ENCODE results near the gene SGMS2.

The SGMS2 gene

DNA sequence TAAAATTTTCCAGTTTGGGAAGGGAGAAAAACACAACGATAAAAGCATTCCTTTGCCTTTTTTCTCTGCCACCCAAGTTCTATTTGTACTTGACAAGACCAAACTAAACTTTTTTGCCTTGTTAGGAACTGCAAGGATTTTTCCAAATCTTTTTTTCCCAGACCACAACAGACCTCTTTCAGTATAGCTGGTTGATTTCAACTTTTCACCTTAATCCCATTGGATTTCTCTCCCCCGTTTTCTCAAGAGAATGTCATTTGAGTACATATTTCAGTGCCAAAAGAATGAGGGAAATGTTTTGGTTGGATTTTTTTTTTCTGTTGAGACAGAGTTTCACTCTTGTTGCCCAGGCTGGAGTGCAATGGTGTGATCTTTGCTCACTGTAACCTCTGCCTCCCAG lies 18.5 kb upstream of the SGMS2 start:
- Mint-ChIP-seq H3K4me1 (no peaks in the 10 kb centered on the region), H3K36me3 (ENCODE audit: low read depth) (no peaks in the 10 kb centered on the region), H3K27ac (no peak overlapping the region), H3K27me3 (ENCODE audit: low read depth, poor library complexity) (peaks cover 3% of the 10 kb centered on the region), H3K4me3 (no peak overlapping the region), H3K9me3 (peaks cover 4% of the 10 kb centered on the region)
- TF ChIP-seq, protein P1, sequence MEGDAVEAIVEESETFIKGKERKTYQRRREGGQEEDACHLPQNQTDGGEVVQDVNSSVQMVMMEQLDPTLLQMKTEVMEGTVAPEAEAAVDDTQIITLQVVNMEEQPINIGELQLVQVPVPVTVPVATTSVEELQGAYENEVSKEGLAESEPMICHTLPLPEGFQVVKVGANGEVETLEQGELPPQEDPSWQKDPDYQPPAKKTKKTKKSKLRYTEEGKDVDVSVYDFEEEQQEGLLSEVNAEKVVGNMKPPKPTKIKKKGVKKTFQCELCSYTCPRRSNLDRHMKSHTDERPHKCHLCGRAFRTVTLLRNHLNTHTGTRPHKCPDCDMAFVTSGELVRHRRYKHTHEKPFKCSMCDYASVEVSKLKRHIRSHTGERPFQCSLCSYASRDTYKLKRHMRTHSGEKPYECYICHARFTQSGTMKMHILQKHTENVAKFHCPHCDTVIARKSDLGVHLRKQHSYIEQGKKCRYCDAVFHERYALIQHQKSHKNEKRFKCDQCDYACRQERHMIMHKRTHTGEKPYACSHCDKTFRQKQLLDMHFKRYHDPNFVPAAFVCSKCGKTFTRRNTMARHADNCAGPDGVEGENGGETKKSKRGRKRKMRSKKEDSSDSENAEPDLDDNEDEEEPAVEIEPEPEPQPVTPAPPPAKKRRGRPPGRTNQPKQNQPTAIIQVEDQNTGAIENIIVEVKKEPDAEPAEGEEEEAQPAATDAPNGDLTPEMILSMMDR (IDR thresholded peaks at IDR 0.05) = no peak
- no peak for DNase-seq

DNA sequence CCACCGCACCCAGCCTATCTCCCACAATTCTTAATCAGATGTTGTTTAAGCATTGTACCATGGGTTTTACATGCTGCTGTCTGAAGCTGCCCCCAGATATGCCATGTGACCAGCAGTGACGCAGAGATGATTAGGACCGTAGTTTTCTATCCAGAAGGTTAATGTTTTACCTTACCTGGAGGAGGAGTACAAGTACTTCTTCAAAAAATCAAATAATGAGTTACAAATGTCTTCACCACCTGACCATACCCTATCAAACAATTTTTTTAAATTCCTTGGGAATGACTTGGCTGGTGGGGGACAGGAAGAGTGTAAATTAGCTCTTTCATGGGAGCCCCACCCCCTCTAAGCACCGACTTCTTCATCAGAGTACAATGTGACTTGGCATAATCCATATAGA lies 16.2 kb upstream of the SGMS2 start:
- Mint-ChIP-seq H3K9me3 (peaks cover 3% of the 10 kb centered on the region), H3K36me3 (ENCODE audit: low read depth) (no peaks in the 10 kb centered on the region), H3K27me3 (ENCODE audit: low read depth, poor library complexity) (peaks cover 3% of the 10 kb centered on the region), H3K27ac (no peak overlapping the region), H3K4me3 (no peak overlapping the region), H3K4me1 (peaks cover 8% of the 10 kb centered on the region)
- TF ChIP-seq, protein P1 (IDR thresholded peaks at IDR 0.05) = no peak
- DNase-seq = no peak

DNA sequence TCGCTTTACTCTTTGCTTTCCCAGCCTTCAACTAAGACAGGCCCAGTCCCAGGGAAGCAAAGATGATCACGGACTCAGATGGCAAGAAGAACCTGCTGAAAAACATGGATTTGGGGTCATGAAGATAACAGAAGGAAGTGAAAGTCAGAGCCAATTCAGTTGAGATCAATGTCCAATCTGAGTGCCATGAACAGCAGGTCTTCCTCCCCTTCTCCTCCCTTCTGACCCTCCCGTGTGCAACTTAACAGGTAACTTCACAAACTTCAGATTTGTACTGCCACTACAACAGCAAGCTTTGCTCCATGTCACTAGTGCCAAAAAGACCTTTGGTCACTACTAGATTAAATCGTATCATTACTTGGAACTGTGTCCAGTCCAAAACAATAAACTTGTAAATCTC lies 15.5 kb upstream of the SGMS2 start:
- TF ChIP-seq, protein P1 (IDR thresholded peaks at IDR 0.05) = no peak
- peaks cover 3% of the 10 kb centered on the region for H3K27me3 Mint-ChIP-seq (ENCODE audit: low read depth, poor library complexity)
- no peak for DNase-seq
- H3K9me3 Mint-ChIP-seq = no peaks in the 10 kb centered on the region
- peaks cover 8% of the 10 kb centered on the region for H3K4me1 Mint-ChIP-seq
- no peak overlapping the region for H3K27ac Mint-ChIP-seq
- H3K36me3 Mint-ChIP-seq (ENCODE audit: low read depth) = no peaks in the 10 kb centered on the region
- no peak overlapping the region for H3K4me3 Mint-ChIP-seq

DNA sequence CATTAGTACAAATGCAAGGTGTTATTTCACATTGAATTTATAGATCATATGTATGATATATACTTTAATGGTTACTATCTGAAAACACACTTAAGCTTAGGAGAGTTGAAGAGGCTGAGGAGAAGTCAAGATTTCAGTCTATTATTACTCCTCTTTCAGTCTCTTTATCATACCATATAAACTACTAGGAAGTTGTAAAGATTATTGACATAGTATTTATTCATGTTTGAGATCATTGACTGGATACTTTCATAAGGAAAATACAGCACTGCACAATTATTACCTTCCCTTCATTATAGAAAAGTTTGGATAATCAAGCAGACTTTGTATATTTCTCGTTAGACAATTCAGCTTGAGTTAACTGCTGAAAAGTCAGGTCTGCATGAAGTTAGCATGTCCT lies 10.0 kb upstream of the SGMS2 start:
- Mint-ChIP-seq H3K9me3 (no peaks in the 10 kb centered on the region), H3K4me3 (no peak overlapping the region), H3K36me3 (ENCODE audit: low read depth) (no peaks in the 10 kb centered on the region), H3K27ac (no peak overlapping the region), H3K4me1 (peaks cover 44% of the 10 kb centered on the region), H3K27me3 (ENCODE audit: low read depth, poor library complexity) (peaks cover 10% of the 10 kb centered on the region)
- DNase-seq = no peak
- TF ChIP-seq, protein P1 (IDR thresholded peaks at IDR 0.05) = no peak

DNA sequence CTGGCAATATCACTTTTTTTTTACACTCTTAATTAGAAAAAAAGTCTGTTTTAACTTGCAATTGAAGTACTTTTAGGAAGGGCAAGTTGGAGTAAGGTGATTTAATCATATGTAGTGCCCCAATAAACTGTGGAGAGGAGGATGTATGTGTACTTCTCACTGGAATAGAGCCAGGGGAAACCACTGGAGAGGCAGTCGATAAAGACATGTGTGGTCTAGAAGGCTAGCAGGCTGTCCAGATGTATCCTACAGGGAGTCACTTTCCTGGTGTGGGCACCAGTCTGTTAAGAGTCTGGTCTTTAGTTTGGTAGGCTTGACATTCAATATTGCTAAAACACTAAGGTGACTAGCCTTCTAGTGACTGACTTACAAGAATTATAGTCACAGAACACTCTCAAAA lies 9.6 kb upstream of the SGMS2 start:
- Mint-ChIP-seq H3K9me3 (no peaks in the 10 kb centered on the region), H3K27ac (no peak overlapping the region), H3K27me3 (ENCODE audit: low read depth, poor library complexity) (peaks cover 13% of the 10 kb centered on the region), H3K4me3 (no peak overlapping the region), H3K4me1 (peaks cover 48% of the 10 kb centered on the region), H3K36me3 (ENCODE audit: low read depth) (no peaks in the 10 kb centered on the region)
- TF ChIP-seq, protein P1 (IDR thresholded peaks at IDR 0.05) = no peak
- DNase-seq = no peak

DNA sequence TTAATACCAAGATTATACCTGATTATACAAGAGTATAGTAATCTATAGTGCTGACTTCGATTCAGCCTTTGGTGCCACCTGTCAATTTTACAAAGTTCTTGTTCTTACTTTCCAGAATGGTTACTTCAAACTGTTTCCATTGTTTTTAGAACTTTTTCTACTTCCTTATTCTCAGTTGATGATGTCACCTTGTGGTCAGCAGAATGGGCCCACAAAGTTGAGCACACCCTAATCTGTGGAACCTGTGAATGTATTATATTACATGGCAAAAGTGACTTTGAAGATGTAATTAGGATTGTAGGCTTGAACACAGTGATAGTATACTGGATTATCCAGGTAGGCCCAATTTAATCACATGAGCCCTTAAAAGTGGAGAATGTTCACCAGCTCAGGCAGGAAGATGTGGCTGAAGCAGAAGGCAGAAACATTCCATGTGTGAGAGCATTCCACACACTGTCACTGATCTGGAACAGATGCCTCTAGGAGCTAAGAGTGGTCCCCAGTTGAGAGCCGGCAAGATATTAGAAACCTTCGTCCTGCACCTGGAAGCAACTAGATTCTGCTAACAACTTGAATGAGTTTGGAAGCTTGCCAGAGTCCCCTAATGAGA lies 6.3 kb upstream of the SGMS2 start:
- peaks cover 31% of the 10 kb centered on the region for H3K27me3 Mint-ChIP-seq (ENCODE audit: low read depth, poor library complexity)
- no peak overlapping the region for H3K27ac Mint-ChIP-seq
- no peaks in the 10 kb centered on the region for H3K36me3 Mint-ChIP-seq (ENCODE audit: low read depth)
- TF ChIP-seq, protein P1 (IDR thresholded peaks at IDR 0.05) = no peak
- no peaks in the 10 kb centered on the region for H3K9me3 Mint-ChIP-seq
- peaks cover 47% of the 10 kb centered on the region for H3K4me1 Mint-ChIP-seq
- H3K4me3 Mint-ChIP-seq = no peak overlapping the region
- DNase-seq = no peak

Data from nephron progenitor cell (in vitro differentiated cells).